NCI-H774 (cell line): ENCODE data around the gene PER3.

Experiments
- DNase-seq: peaks from one replicate; lab custom pipeline; 2025; lab: John Stamatoyannopoulos, UW

Gene PER3

GRCh38 chr1:7783826-7784491, at the start of gene PER3:
Gene PER3, plus strand, starts transcription at chr1:7784291. Its CDS starts 587 bp downstream, at chr1:7784878.
- peak; percentile 90 for DNase-seq

DNA sequence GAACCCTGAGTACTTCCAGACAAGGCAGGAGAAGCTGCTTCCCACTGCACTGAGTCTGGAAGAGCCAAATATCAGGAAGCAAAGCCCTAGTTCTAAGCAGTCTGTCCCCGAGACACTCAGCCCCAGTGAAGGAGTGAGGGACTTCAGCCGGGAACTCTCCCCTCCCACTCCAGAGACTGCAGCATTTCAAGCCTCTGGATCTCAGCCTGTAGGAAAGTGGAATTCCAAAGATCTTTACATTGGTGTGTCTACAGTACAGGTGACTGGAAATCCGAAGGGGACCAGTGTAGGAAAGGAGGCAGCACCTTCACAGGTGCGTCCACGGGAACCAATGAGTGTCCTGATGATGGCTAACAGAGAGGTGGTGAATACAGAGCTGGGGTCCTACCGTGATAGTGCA, 46.0 kb upstream of the PER3 start:
- no peak for DNase-seq

- DNase-seq = no peak
These were observed 40.7 kb upstream of the PER3 start for GRCh38 chr1:7743346-7743745.

DNA sequence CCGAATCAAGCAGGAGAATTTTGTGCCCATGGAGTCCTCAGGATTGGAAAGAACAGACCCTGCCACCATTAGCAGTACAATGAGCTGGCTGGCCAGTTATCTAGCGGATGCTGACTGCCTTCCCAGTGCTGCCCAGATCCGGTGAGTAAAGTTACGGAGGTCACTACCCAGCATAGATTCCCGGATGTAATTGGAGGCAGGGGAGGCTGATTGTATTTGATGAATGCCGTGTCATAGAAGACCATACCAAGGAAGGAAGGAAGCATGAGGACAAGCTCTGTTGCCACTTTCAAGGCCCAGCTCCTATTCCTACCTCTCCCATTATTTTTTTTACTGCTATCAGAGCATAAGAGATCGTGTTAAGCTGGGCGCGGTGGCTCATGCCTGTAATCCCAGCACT, 39.2 kb upstream of the PER3 start:
- no peak for DNase-seq

DNA sequence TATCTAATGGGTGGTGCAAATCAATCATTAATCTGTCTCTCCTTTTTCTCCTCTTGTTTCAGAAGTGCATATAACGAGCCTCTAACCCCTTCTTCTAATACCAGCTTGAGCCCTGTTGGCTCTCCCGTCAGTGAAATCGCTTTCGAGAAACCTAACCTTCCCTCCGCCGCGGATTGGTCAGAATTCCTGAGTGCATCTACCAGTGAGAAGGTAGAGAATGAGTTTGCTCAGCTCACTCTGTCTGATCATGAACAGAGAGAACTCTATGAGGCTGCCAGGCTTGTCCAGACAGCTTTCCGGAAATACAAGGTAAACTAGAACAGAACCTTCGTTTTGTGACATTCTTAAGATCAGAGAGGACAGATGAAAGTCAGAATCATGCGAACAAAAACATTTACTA, 38.3 kb upstream of the PER3 start:
- DNase-seq = no peak

GRCh38 chr1:7747605-7748004, 36.5 kb upstream of the PER3 start:
- no peak for DNase-seq

- DNase-seq = no peak
These were observed 35.0 kb upstream of the PER3 start for GRCh38 chr1:7749126-7749525.

DNA sequence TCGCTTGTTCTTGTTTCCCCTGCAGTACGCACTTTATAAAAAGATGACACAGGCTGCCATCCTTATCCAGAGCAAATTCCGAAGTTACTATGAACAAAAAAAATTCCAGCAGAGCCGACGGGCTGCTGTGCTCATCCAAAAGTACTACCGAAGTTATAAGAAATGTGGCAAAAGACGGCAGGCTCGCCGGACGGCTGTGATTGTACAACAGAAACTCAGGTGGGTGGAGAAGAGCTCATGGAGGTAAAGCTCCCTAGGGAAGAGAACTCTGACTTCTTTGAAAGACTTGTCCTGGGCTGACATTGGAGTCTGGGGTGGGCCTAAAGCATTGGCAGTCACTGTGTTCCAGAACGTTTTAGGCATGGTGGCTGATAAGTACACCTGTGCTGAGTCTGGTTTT, 32.9 kb upstream of the PER3 start:
- no peak for DNase-seq

GRCh38 chr1:7752512-7753417, 31.3 kb upstream of the PER3 start:
- peak; percentile 13 for DNase-seq

- no peak for DNase-seq
These were observed 30.4 kb upstream of the PER3 start for GRCh38 chr1:7753641-7754040.

GRCh38 chr1:7754234-7754633, 29.9 kb upstream of the PER3 start:
- no peak for DNase-seq

GRCh38 chr1:7755448-7755847, 28.6 kb upstream of the PER3 start:
- DNase-seq = no peak

- no peak for DNase-seq
These were observed 23.8 kb upstream of the PER3 start for GRCh38 chr1:7760245-7760644.

DNA sequence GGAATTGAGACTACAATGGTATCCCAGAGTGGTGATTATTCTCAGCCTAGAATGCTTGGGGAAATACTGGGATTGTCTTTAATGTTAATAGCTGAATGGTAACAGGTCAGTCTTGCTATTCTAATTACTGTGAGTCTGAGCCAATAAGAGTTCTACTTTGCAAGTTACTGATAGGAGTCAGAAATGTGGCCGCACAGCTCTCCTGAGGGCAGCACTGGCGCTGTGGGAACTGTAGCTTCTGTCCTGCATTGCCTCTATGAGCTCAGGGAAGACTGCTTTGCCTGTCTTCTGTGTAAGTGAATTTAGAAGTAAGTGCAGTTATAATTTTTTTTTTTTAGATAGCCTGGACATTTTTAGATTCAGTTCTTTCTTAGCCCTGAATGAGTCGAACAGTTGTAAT, 23.0 kb upstream of the PER3 start:
- DNase-seq = no peak

GRCh38 chr1:7767176-7767575, 16.9 kb upstream of the PER3 start:
- no peak for DNase-seq

DNA sequence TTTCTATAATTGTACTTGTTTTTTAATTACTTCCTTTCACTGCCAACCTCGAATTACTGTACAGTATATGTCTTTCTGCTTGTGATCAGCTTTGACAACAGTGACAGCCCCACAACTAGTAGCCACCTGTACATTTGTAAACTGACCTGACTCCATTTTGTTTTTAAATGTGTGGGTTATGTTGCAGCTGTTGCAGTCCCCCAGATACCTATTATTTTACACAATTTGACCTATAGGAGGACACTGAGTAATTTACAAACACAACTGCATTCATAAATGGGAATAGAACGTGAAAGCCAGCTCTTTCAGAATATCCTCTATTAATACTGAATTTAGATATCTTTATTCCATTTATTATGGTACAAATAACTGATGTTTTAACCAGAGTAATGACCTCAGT, 15.5 kb upstream of the PER3 start:
- no peak for DNase-seq

- DNase-seq = no peak
These were observed 14.2 kb upstream of the PER3 start for GRCh38 chr1:7769673-7770412.

DNA sequence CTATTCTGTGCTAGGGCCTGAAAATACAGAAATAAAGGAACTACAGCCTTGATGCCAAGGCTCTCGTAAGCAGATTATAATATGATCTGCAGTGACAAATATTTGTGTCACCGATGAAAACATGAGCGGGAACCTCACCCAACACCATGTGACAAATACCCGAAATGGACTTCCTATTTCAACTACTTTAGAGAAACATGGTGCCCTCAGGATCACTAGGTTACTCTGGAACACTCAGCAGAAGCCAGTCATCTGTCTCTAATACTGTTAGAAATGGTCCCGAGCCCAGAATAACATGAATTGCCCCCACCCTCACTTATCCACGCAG, 13.5 kb upstream of the PER3 start:
- no peak for DNase-seq

- DNase-seq = peak; percentile 15
These were observed 12.9 kb upstream of the PER3 start, which contains the start of gene VAMP3 for GRCh38 chr1:7770997-7771822. Gene VAMP3, plus strand, starts transcription at chr1:7771296. Its CDS starts 88 bp downstream, at chr1:7771384.

DNA sequence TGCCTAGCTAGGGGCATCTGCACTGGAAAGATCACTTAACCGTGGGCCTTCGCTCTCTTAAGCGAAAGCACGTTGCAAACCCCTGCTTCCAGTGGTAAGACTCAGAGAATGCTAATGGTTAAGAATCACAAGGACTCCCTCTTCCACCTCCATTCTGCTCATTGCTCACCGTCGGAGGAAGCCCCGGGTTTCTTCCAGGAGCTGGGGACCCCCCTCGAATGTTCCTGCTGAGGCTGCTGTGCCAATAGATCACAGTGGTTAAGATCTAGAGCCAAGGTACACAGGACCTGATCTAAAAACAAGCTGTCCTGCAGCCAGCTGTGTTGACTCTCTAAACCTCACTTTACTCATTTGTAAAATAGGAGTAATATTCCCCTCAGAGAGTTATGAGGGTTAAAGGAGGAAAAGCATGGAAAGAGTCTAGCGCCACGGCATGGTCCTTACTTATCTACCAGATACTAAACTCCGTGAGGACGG, 12.2 kb upstream of the PER3 start:
- DNase-seq = no peak

- DNase-seq = no peak
These were observed 6.5 kb upstream of the PER3 start for GRCh38 chr1:7777591-7777990.

- DNase-seq = no peak
These were observed 5.9 kb upstream of the PER3 start for GRCh38 chr1:7778133-7778628.
